ENCODE results near the gene CHD6. TPM values are rescaled to one million over a fixed set of nuclear protein-coding genes. Genes with fewer than 3 reads are reported as not detected.

Gene CHD6
- total RNA-seq, 2 experiments from 2014 or later: 26.9 to 45.7 TPM

DNA sequence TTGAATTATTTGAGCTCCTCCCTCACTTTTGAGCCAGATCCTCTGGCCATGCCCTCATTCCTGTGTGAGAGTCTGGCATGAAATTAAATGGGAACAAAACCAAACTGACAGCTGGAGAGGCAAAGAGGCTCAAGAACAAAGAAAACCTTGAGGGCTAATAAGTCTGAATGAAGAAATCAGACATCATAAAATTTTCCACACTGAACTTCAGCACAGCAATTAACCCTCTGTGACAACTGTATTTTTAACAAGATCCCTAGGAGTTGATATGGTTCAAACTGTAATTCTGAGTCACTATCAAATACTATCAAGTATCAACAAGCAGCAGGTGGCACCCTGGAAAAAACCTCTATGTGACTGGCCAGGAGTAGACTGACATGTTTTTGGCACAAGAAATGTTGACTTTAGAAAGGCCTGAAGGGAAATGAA, 142.2 kb downstream of the CHD6 start:
- TF ChIP-seq, protein P1, sequence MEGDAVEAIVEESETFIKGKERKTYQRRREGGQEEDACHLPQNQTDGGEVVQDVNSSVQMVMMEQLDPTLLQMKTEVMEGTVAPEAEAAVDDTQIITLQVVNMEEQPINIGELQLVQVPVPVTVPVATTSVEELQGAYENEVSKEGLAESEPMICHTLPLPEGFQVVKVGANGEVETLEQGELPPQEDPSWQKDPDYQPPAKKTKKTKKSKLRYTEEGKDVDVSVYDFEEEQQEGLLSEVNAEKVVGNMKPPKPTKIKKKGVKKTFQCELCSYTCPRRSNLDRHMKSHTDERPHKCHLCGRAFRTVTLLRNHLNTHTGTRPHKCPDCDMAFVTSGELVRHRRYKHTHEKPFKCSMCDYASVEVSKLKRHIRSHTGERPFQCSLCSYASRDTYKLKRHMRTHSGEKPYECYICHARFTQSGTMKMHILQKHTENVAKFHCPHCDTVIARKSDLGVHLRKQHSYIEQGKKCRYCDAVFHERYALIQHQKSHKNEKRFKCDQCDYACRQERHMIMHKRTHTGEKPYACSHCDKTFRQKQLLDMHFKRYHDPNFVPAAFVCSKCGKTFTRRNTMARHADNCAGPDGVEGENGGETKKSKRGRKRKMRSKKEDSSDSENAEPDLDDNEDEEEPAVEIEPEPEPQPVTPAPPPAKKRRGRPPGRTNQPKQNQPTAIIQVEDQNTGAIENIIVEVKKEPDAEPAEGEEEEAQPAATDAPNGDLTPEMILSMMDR (conservative IDR thresholded peaks at IDR 0.05; ENCODE audit: low read length): no peak
- no peak for TF ChIP-seq EZH2phosphoT487 (IDR thresholded peaks at IDR 0.05; ENCODE audit: borderline replicate concordance, low read depth, low read length)
- ChIA-PET CTCF (ENCODE audit: unreplicated experiment) (no interaction called here), POLR2A (no interaction called here)
- H3K4me2 ChIP-seq (ENCODE audit: low read length): no peak overlapping the region
- H3K4me3 ChIP-seq (ENCODE audit: low read depth, low read length, poor library complexity, severe bottlenecking): no peak overlapping the region
- H3K9me3 ChIP-seq (ENCODE audit: low read length): no peaks in the 10 kb centered on the region
- peaks cover 7% of the 10 kb centered on the region for H3K4me1 ChIP-seq (ENCODE audit: insufficient read depth, low read length, poor library complexity, severe bottlenecking)
- BruUV-seq (replicated peaks): no TSS peak
- no peaks in the 10 kb centered on the region for H3K79me2 ChIP-seq (ENCODE audit: insufficient read depth, low read depth, low read length)
- no peak for DNase-seq (ENCODE audit: low spot score)
- no peak overlapping the region for H2AFZ ChIP-seq (ENCODE audit: low read length)
- no peak overlapping the region for H3K27ac ChIP-seq (ENCODE audit: low read depth, low read length, poor library complexity, severe bottlenecking)
- H4K20me1 ChIP-seq (ENCODE audit: insufficient read depth, low read length): no peaks in the 10 kb centered on the region
- no peaks in the 10 kb centered on the region for H3K9me2 ChIP-seq (ENCODE audit: insufficient read depth, low read length)
- intact Hi-C loops (cut with micrococcal nuclease; ENCODE audit: unreplicated experiment): no loop called here
- peaks cover 19% of the 10 kb centered on the region for H3K36me3 ChIP-seq (ENCODE audit: insufficient read depth, low read length)

DNA sequence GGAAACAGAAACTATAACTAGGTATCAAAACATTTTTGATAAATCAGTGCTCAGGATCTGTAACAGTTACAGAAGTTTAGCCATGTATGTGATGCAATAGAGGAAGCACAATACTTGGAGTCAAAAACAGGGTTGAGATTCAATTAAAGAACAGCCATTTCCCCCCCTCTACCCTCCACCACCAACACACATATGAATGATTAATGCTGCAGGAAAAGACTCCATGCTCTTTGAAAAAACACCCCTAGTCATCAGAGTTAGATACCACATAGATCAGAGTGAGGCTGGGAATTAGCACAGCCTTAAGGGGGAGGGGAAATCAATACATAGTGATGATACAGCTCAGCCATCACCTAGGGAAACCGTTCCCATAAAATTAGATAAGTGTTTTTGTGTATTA, 142.7 kb downstream of the CHD6 start:
- BruUV-seq (replicated peaks): no TSS peak
- ChIA-PET CTCF (ENCODE audit: unreplicated experiment) (no interaction called here), POLR2A (interaction anchor here (0.7 to 1.0 kb wide), 2 partner anchors 11 to 55 kb away, joined by 3 to 4 read pairs; no protein-coding TSS in a partner anchor)
- Histone ChIP-seq H3K9me3 (ENCODE audit: low read length) (no peaks in the 10 kb centered on the region), H2AFZ (ENCODE audit: low read length) (no peak overlapping the region), H3K79me2 (ENCODE audit: insufficient read depth, low read depth, low read length) (no peaks in the 10 kb centered on the region), H3K4me3 (ENCODE audit: low read depth, low read length, poor library complexity, severe bottlenecking) (no peak overlapping the region), H3K4me2 (ENCODE audit: low read length) (no peak overlapping the region), H3K27ac (ENCODE audit: low read depth, low read length, poor library complexity, severe bottlenecking) (no peak overlapping the region), H3K9me2 (ENCODE audit: insufficient read depth, low read length) (no peaks in the 10 kb centered on the region), H3K36me3 (ENCODE audit: insufficient read depth, low read length) (peaks cover 19% of the 10 kb centered on the region), H3K4me1 (ENCODE audit: insufficient read depth, low read length, poor library complexity, severe bottlenecking) (peaks cover 7% of the 10 kb centered on the region), H4K20me1 (ENCODE audit: insufficient read depth, low read length) (no peaks in the 10 kb centered on the region)
- TF ChIP-seq, protein P1 (conservative IDR thresholded peaks at IDR 0.05; ENCODE audit: low read length): no peak
- TF ChIP-seq EZH2phosphoT487 (IDR thresholded peaks at IDR 0.05; ENCODE audit: borderline replicate concordance, low read depth, low read length): no peak
- intact Hi-C loops (cut with micrococcal nuclease; ENCODE audit: unreplicated experiment): no loop called here
- DNase-seq (ENCODE audit: low spot score): no peak

DNA sequence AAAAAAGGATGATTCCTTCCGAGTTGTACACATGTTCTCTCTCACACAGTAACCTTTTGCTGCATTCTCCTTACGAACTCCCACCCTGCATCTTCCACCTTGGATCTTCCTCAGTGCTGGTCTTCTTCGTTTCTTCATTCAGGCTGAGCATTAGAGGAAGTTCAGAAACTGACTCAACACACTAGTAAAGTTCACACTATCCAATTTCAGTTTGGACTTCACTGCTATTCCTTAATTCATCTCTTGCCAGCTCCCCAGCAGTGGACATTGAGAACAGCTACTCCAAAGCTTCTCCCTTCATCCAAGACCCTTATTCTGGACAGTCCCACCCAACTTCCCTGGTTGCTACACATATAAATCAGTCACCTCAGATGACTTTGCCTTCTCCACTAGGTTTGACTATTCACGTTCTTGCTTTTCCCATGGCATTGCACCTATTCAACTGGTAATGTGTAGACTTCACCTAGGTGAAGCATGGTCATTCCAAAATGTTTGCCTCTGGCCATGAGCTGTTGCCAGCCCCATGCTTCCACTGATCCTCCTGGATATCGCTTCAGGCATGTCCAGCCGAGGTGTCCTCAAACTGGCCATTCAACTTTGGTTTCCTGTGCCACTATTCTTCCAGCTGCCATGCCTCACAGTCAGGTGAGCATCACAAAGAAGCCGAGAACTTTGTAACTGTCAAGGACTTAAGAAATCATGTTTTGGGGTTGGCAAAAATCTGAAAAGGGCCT, 147.6 kb downstream of the CHD6 start:
- no peak for TF ChIP-seq EZH2phosphoT487 (IDR thresholded peaks at IDR 0.05; ENCODE audit: borderline replicate concordance, low read depth, low read length)
- TF ChIP-seq, protein P1 (conservative IDR thresholded peaks at IDR 0.05; ENCODE audit: low read length): no peak
- Histone ChIP-seq H3K36me3 (ENCODE audit: insufficient read depth, low read length) (peaks cover 26% of the 10 kb centered on the region), H2AFZ (ENCODE audit: low read length) (no peak overlapping the region), H3K27ac (ENCODE audit: low read depth, low read length, poor library complexity, severe bottlenecking) (no peak overlapping the region), H3K4me1 (ENCODE audit: insufficient read depth, low read length, poor library complexity, severe bottlenecking) (no peaks in the 10 kb centered on the region), H3K79me2 (ENCODE audit: insufficient read depth, low read depth, low read length) (no peaks in the 10 kb centered on the region), H4K20me1 (ENCODE audit: insufficient read depth, low read length) (no peaks in the 10 kb centered on the region), H3K4me3 (ENCODE audit: low read depth, low read length, poor library complexity, severe bottlenecking) (no peak overlapping the region), H3K4me2 (ENCODE audit: low read length) (no peak overlapping the region), H3K9me2 (ENCODE audit: insufficient read depth, low read length) (no peaks in the 10 kb centered on the region), H3K9me3 (ENCODE audit: low read length) (no peaks in the 10 kb centered on the region)
- BruUV-seq (replicated peaks): no TSS peak
- POLR2A ChIA-PET: no interaction called here
- intact Hi-C loops (cut with micrococcal nuclease; ENCODE audit: unreplicated experiment): no loop called here
- CTCF ChIA-PET (ENCODE audit: unreplicated experiment): no interaction called here
- DNase-seq (ENCODE audit: low spot score): no peak

All from OCI-LY7 (cell line).